Stimulated activated CD4-positive, alpha-beta T cell treated with anti-CD3 and anti-CD28 coated beads, Interleukin-4, amount 100 ng/mL, for 24 hours (primary cell): ENCODE data around the gene CD177.
"Not testable (repeated sequence)": the region's sequence is repeated elsewhere in the genome, so short reads cannot be mapped to it uniquely, and the experiment has no call there.

Source experiments
- DNase-seq: peaks from one replicate; pipeline ENCODE4 v3.0.0-alpha.2; 2020

Gene CD177

DNA sequence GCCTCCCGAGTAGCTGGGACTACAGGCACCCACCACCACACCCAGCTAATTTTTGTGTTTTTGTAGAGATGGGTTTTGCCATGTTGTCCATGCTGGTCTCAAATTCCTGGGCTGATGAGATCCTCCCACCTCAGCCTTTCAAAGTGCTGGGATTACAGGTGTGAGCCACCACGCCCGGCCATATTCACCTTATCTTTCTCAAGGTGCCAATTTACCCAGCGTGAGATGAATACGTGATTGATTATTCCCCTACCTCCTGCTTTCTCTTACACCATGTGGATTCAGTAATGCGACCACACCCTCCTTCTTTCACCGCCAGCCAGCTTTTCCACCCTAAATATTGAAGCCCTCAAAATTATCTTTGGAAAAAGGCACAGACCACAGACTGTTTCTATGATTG is 29.8 kb downstream of the CD177 start:
- not testable (repeated sequence) for DNase-seq

DNA sequence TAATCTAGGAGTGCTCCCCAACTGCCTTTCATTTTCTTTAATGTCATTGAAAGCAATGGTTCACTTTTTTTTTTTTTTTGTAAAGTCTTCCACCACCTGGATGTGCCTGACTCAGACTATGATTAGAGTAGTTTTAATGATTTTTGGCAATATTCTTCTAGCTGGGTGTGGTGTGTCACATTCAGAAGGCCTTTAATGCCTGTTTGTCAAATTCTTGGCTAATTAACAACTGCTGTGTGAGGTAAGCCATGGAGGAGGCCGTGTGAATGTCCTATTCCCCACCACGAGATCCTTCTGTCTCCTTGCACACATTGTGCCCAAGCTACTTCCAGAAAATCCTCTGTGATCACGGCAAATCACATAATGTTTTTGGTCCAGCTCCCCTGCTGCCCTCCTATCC is 30.3 kb downstream of the CD177 start:
- not testable (repeated sequence) for DNase-seq

GRCh38 chr19:43390903-43391551 is 37.5 kb downstream of the CD177 start:
- DNase-seq = not testable (repeated sequence)

GRCh38 chr19:43391552-43391935 is 38.1 kb downstream of the CD177 start:
- DNase-seq = not testable (repeated sequence)

DNA sequence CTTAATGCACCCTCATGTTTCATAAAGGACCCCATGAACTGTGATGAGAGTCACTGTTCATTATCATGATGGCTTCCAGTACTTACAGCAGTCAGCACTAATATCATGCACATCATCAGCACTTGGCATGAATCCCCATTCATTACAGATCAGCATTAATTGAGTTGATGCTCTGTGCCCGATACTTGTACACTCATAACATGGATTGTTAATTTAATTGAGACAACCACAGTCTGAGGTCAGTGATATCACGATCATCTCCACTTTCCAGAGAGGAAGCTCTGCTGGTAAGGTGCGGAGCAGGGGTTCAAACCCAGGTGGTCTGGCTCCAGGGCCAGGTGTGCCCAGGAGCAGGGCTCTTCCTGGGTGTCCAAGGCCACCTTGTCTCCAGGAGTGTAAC is 40.0 kb downstream of the CD177 start:
- not testable (repeated sequence) for DNase-seq

- DNase-seq = no peak
Observed at GRCh38 chr19:43395561-43395960, 42.1 kb downstream of the CD177 start.

- DNase-seq = no peak
Observed at GRCh38 chr19:43406297-43406696, 52.8 kb downstream of the CD177 start.

DNA sequence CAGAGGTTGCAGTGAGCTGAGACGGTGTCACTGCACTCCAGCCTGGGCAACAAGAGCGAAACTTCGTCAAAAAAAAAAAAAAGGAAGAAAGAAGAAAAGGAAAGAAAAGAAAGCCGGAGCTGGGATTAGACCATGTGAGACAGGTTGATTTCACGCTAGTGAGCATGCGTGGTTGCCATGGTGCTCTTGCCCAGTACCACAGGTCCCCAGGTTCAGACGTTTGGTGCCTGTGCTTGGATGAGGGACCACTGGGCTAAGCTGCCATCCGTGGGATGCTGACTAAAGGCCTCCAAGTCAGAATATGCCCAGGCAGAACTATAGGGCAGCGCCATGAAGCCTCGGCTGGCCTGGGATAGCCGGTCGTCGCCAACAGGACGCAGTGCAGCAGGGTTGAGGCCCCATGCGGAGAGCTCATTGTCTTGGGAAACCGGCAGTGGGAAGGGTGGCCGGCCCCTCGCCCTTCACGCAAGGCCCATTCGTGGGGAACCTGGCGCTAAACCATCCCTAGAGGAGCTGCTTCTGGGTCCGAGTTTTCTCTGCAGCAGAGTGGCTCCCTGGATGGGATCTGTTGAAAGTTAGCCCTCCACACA is 54.0 kb downstream of the CD177 start:
- DNase-seq = no peak

- DNase-seq = no peak
Observed at GRCh38 chr19:43408043-43408442, 54.6 kb downstream of the CD177 start.

- no peak for DNase-seq
Observed at GRCh38 chr19:43409415-43409814, 55.9 kb downstream of the CD177 start.

GRCh38 chr19:43412441-43412840 is 59.0 kb downstream of the CD177 start:
- no peak for DNase-seq
